ENCODE results near the gene ADCY2.

The ADCY2 gene

GRCh38 chr5:7539571-7539970 is 143.6 kb downstream of the ADCY2 start:
- no peaks in the 10 kb centered on the region for H3K9me3 ChIP-seq (ENCODE audit: control insufficient read depth, insufficient read depth, low read depth, low read length)
- H3K36me3 ChIP-seq (ENCODE audit: control insufficient read depth, insufficient read depth, low read length) = no peaks in the 10 kb centered on the region; the same call in 1 of the 2 replicates
- H3K27ac ChIP-seq (ENCODE audit: low read depth, low read length) = no peak overlapping the region
- no peak overlapping the region for H3K4me3 ChIP-seq (ENCODE audit: low read depth, low read length)
- peaks cover 12% of the 10 kb centered on the region; the same call in 1 of the 2 replicates for H3K4me1 ChIP-seq (ENCODE audit: control insufficient read depth, insufficient read depth, low read length)
- H3K9ac ChIP-seq (ENCODE audit: low read length) = no peak overlapping the region
- H3K27me3 ChIP-seq (ENCODE audit: control insufficient read depth, insufficient read depth, low read length) = no peaks in the 10 kb centered on the region

- Histone ChIP-seq H3K9me3 (ENCODE audit: control insufficient read depth, insufficient read depth, low read depth, low read length) (no peaks in the 10 kb centered on the region), H3K4me1 (ENCODE audit: control insufficient read depth, insufficient read depth, low read length) (peaks cover 12% of the 10 kb centered on the region; the same call in 1 of the 2 replicates), H3K9ac (ENCODE audit: low read length) (no peak overlapping the region), H3K27ac (ENCODE audit: low read depth, low read length) (no peak overlapping the region), H3K27me3 (ENCODE audit: control insufficient read depth, insufficient read depth, low read length) (no peaks in the 10 kb centered on the region), H3K36me3 (ENCODE audit: control insufficient read depth, insufficient read depth, low read length) (peaks cover 6% of the 10 kb centered on the region; the same call in 1 of the 2 replicates), H3K4me3 (ENCODE audit: low read depth, low read length) (no peak overlapping the region)
These were observed 145.0 kb downstream of the ADCY2 start for GRCh38 chr5:7540736-7541485.

GRCh38 chr5:7541898-7542297 is 146.0 kb downstream of the ADCY2 start:
- H3K9ac ChIP-seq (ENCODE audit: low read length) = no peak overlapping the region
- H3K9me3 ChIP-seq (ENCODE audit: control insufficient read depth, insufficient read depth, low read depth, low read length) = no peaks in the 10 kb centered on the region
- no peak overlapping the region for H3K27ac ChIP-seq (ENCODE audit: low read depth, low read length)
- H3K36me3 ChIP-seq (ENCODE audit: control insufficient read depth, insufficient read depth, low read length) = peaks cover 6% of the 10 kb centered on the region; the same call in 1 of the 2 replicates
- H3K4me1 ChIP-seq (ENCODE audit: control insufficient read depth, insufficient read depth, low read length) = peaks cover 12% of the 10 kb centered on the region; the same call in 1 of the 2 replicates
- no peaks in the 10 kb centered on the region for H3K27me3 ChIP-seq (ENCODE audit: control insufficient read depth, insufficient read depth, low read length)
- no peak overlapping the region for H3K4me3 ChIP-seq (ENCODE audit: low read depth, low read length)

- H3K27ac ChIP-seq (ENCODE audit: low read depth, low read length) = no peak overlapping the region
- H3K36me3 ChIP-seq (ENCODE audit: control insufficient read depth, insufficient read depth, low read length) = peaks cover 11% of the 10 kb centered on the region; the same call in 1 of the 2 replicates
- H3K9ac ChIP-seq (ENCODE audit: low read length) = no peak overlapping the region
- H3K9me3 ChIP-seq (ENCODE audit: control insufficient read depth, insufficient read depth, low read depth, low read length) = no peaks in the 10 kb centered on the region
- H3K27me3 ChIP-seq (ENCODE audit: control insufficient read depth, insufficient read depth, low read length) = no peaks in the 10 kb centered on the region
- no peaks in the 10 kb centered on the region for H3K4me1 ChIP-seq (ENCODE audit: control insufficient read depth, insufficient read depth, low read length)
- H3K4me3 ChIP-seq (ENCODE audit: low read depth, low read length) = no peak overlapping the region
These were observed 150.6 kb downstream of the ADCY2 start for GRCh38 chr5:7546555-7546954.

GRCh38 chr5:7548596-7548995 is 152.7 kb downstream of the ADCY2 start:
- Histone ChIP-seq H3K4me3 (ENCODE audit: low read depth, low read length) (no peak overlapping the region), H3K27me3 (ENCODE audit: control insufficient read depth, insufficient read depth, low read length) (no peaks in the 10 kb centered on the region), H3K36me3 (ENCODE audit: control insufficient read depth, insufficient read depth, low read length) (peaks cover 14% of the 10 kb centered on the region; the same call in 1 of the 2 replicates), H3K4me1 (ENCODE audit: control insufficient read depth, insufficient read depth, low read length) (no peaks in the 10 kb centered on the region), H3K27ac (ENCODE audit: low read depth, low read length) (no peak overlapping the region), H3K9ac (ENCODE audit: low read length) (no peak overlapping the region), H3K9me3 (ENCODE audit: control insufficient read depth, insufficient read depth, low read depth, low read length) (no peaks in the 10 kb centered on the region)

GRCh38 chr5:7565559-7565958 is 169.6 kb downstream of the ADCY2 start:
- H3K27ac ChIP-seq (ENCODE audit: low read depth, low read length) = no peak overlapping the region
- H3K9ac ChIP-seq (ENCODE audit: low read length) = no peak overlapping the region
- no peaks in the 10 kb centered on the region for H3K36me3 ChIP-seq (ENCODE audit: control insufficient read depth, insufficient read depth, low read length)
- no peaks in the 10 kb centered on the region for H3K9me3 ChIP-seq (ENCODE audit: control insufficient read depth, insufficient read depth, low read depth, low read length)
- H3K27me3 ChIP-seq (ENCODE audit: control insufficient read depth, insufficient read depth, low read length) = no peaks in the 10 kb centered on the region
- H3K4me1 ChIP-seq (ENCODE audit: control insufficient read depth, insufficient read depth, low read length) = no peaks in the 10 kb centered on the region
- no peak overlapping the region for H3K4me3 ChIP-seq (ENCODE audit: low read depth, low read length)

- H3K4me1 ChIP-seq (ENCODE audit: control insufficient read depth, insufficient read depth, low read length) = no peaks in the 10 kb centered on the region
These were observed 180.2 kb downstream of the ADCY2 start for GRCh38 chr5:7576023-7576715.

GRCh38 chr5:7577381-7577780 is 181.4 kb downstream of the ADCY2 start:
- Histone ChIP-seq H3K9ac (ENCODE audit: low read length) (no peak overlapping the region), H3K4me1 (ENCODE audit: control insufficient read depth, insufficient read depth, low read length) (no peaks in the 10 kb centered on the region), H3K27me3 (ENCODE audit: control insufficient read depth, insufficient read depth, low read length) (no peaks in the 10 kb centered on the region), H3K36me3 (ENCODE audit: control insufficient read depth, insufficient read depth, low read length) (no peaks in the 10 kb centered on the region), H3K27ac (ENCODE audit: low read depth, low read length) (no peak overlapping the region), H3K9me3 (ENCODE audit: control insufficient read depth, insufficient read depth, low read depth, low read length) (no peaks in the 10 kb centered on the region), H3K4me3 (ENCODE audit: low read depth, low read length) (no peak overlapping the region)

More at GRCh38 chr5:7576023-7576715, 180.2 kb downstream of the ADCY2 start:
- Histone ChIP-seq H3K9me3 (ENCODE audit: control insufficient read depth, insufficient read depth, low read depth, low read length) (no peaks in the 10 kb centered on the region), H3K36me3 (ENCODE audit: control insufficient read depth, insufficient read depth, low read length) (no peaks in the 10 kb centered on the region), H3K4me3 (ENCODE audit: low read depth, low read length) (no peak overlapping the region), H3K9ac (ENCODE audit: low read length) (no peak overlapping the region), H3K27ac (ENCODE audit: low read depth, low read length) (no peak overlapping the region), H3K27me3 (ENCODE audit: control insufficient read depth, insufficient read depth, low read length) (no peaks in the 10 kb centered on the region)

GRCh38 chr5:7578071-7578470 is 182.1 kb downstream of the ADCY2 start:
- Histone ChIP-seq H3K4me3 (ENCODE audit: low read depth, low read length) (no peak overlapping the region), H3K9me3 (ENCODE audit: control insufficient read depth, insufficient read depth, low read depth, low read length) (no peaks in the 10 kb centered on the region), H3K36me3 (ENCODE audit: control insufficient read depth, insufficient read depth, low read length) (no peaks in the 10 kb centered on the region), H3K9ac (ENCODE audit: low read length) (no peak overlapping the region), H3K4me1 (ENCODE audit: control insufficient read depth, insufficient read depth, low read length) (no peaks in the 10 kb centered on the region), H3K27ac (ENCODE audit: low read depth, low read length) (no peak overlapping the region), H3K27me3 (ENCODE audit: control insufficient read depth, insufficient read depth, low read length) (no peaks in the 10 kb centered on the region)

GRCh38 chr5:7584749-7585148 is 188.8 kb downstream of the ADCY2 start:
- peaks cover 8% of the 10 kb centered on the region; the same call in 1 of the 2 replicates for H3K4me1 ChIP-seq (ENCODE audit: control insufficient read depth, insufficient read depth, low read length)
- no peaks in the 10 kb centered on the region for H3K27me3 ChIP-seq (ENCODE audit: control insufficient read depth, insufficient read depth, low read length)
- H3K9ac ChIP-seq (ENCODE audit: low read length) = no peak overlapping the region
- no peaks in the 10 kb centered on the region; the same call in 1 of the 2 replicates for H3K36me3 ChIP-seq (ENCODE audit: control insufficient read depth, insufficient read depth, low read length)
- H3K4me3 ChIP-seq (ENCODE audit: low read depth, low read length) = no peak overlapping the region
- H3K27ac ChIP-seq (ENCODE audit: low read depth, low read length) = no peak overlapping the region
- H3K9me3 ChIP-seq (ENCODE audit: control insufficient read depth, insufficient read depth, low read depth, low read length) = no peaks in the 10 kb centered on the region

GRCh38 chr5:7585807-7586206 is 189.9 kb downstream of the ADCY2 start:
- Histone ChIP-seq H3K4me1 (ENCODE audit: control insufficient read depth, insufficient read depth, low read length) (peaks cover 8% of the 10 kb centered on the region; the same call in 1 of the 2 replicates), H3K27ac (ENCODE audit: low read depth, low read length) (no peak overlapping the region)

More at GRCh38 chr5:7585807-7586206, 189.9 kb downstream of the ADCY2 start:
- Histone ChIP-seq H3K9ac (ENCODE audit: low read length) (no peak overlapping the region), H3K27me3 (ENCODE audit: control insufficient read depth, insufficient read depth, low read length) (no peaks in the 10 kb centered on the region), H3K9me3 (ENCODE audit: control insufficient read depth, insufficient read depth, low read depth, low read length) (no peaks in the 10 kb centered on the region), H3K4me3 (ENCODE audit: low read depth, low read length) (no peak overlapping the region), H3K36me3 (ENCODE audit: control insufficient read depth, insufficient read depth, low read length) (no peaks in the 10 kb centered on the region; the same call in 1 of the 2 replicates)

Data from HUES6 (cell line).